ENCODE measurements around the gene UBE2H.
"Not testable (repeated sequence)": the region's sequence is repeated elsewhere in the genome, so short reads cannot be mapped to it uniquely, and the experiment has no call there.

Gene UBE2H

GRCh38 chr7:129909669-129910068 is 43.1 kb downstream of the UBE2H start:
- no peak for DNase-seq

- DNase-seq: no peak
These were observed 44.6 kb downstream of the UBE2H start for GRCh38 chr7:129908181-129908580.

GRCh38 chr7:129907122-129907736 is 45.5 kb downstream of the UBE2H start:
- no peak for DNase-seq

- no peak for DNase-seq
These were observed 46.1 kb downstream of the UBE2H start for GRCh38 chr7:129906700-129907099.

GRCh38 chr7:129903935-129904334 is 48.8 kb downstream of the UBE2H start:
- no peak for DNase-seq

GRCh38 chr7:129902788-129903422 is 49.9 kb downstream of the UBE2H start:
- no peak for DNase-seq

GRCh38 chr7:129898502-129899160 is 54.1 kb downstream of the UBE2H start:
- DNase-seq: no peak

- no peak for DNase-seq
These were observed 54.8 kb downstream of the UBE2H start for GRCh38 chr7:129898007-129898406.

- DNase-seq: no peak
These were observed 56.0 kb downstream of the UBE2H start for GRCh38 chr7:129896568-129897382.

GRCh38 chr7:129894184-129894583 is 58.6 kb downstream of the UBE2H start:
- not testable (repeated sequence) for DNase-seq

GRCh38 chr7:129890090-129890489 is 62.7 kb downstream of the UBE2H start:
- no peak for DNase-seq

GRCh38 chr7:129889133-129889844 is 63.5 kb downstream of the UBE2H start:
- no peak for DNase-seq

GRCh38 chr7:129887865-129888264 is 64.9 kb downstream of the UBE2H start:
- no peak for DNase-seq

GRCh38 chr7:129886818-129887186 is 66.0 kb downstream of the UBE2H start:
- no peak for DNase-seq

GRCh38 chr7:129886167-129886817 is 66.5 kb downstream of the UBE2H start:
- peak in 1 of 58 donors; percentile 4 for DNase-seq

- DNase-seq: no peak
These were observed 68.3 kb downstream of the UBE2H start for GRCh38 chr7:129884495-129884894.

GRCh38 chr7:129883151-129883550 is 69.6 kb downstream of the UBE2H start:
- no peak for DNase-seq

GRCh38 chr7:129882531-129882930 is 70.2 kb downstream of the UBE2H start:
- no peak for DNase-seq

GRCh38 chr7:129877146-129877792 is 75.5 kb downstream of the UBE2H start:
- DNase-seq: no peak

GRCh38 chr7:129875745-129876411 is 76.9 kb downstream of the UBE2H start:
- no peak for DNase-seq

Measured in anterior cingulate cortex (tissue), 58 donors.